GM10266 (cell line): ENCODE data around the gene ADGRG3.
"Not testable (repeated sequence)": the region's sequence is repeated elsewhere in the genome, so short reads cannot be mapped to it uniquely, and the experiment has no call there.

Experiments used
- DNase-seq: peaks from one replicate; pipeline ENCODE4 v3.0.0; 2012; ENCODE audit errors: extremely low spot score
- TF ChIP-seq, protein P1 (sequence below): IDR thresholded peaks from 2 replicates; pipeline ENCODE4 v1.5.1; 2012; ENCODE audit warnings: mild to moderate bottlenecking, low read depth; ENCODE audit not compliant: control insufficient read depth, insufficient read depth; ENCODE audit errors: missing control alignments

ADGRG3 gene

GRCh38 chr16:57711346-57711745 lies 43.2 kb downstream of the ADGRG3 start:
- TF ChIP-seq, protein P1, sequence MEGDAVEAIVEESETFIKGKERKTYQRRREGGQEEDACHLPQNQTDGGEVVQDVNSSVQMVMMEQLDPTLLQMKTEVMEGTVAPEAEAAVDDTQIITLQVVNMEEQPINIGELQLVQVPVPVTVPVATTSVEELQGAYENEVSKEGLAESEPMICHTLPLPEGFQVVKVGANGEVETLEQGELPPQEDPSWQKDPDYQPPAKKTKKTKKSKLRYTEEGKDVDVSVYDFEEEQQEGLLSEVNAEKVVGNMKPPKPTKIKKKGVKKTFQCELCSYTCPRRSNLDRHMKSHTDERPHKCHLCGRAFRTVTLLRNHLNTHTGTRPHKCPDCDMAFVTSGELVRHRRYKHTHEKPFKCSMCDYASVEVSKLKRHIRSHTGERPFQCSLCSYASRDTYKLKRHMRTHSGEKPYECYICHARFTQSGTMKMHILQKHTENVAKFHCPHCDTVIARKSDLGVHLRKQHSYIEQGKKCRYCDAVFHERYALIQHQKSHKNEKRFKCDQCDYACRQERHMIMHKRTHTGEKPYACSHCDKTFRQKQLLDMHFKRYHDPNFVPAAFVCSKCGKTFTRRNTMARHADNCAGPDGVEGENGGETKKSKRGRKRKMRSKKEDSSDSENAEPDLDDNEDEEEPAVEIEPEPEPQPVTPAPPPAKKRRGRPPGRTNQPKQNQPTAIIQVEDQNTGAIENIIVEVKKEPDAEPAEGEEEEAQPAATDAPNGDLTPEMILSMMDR: no peak
- DNase-seq: no peak

DNA sequence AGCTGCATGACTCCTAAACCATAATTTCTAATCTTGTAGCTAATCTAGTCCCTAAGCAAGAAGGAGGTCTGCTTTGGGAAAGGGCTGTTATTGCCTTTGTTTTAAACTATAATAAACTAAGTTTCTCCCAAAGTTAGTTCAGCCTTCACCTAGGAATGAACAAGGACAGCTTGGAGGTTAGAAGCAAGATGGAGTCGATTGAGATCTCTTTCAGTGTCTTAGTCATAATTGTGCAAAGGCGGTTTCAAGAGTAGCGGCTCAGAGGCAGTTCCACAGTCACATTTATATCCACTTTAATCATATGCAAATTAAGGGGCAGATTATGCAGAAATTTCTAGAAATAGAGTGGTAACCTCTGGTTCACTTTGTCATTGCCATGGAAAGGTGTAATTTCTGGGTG lies 43.9 kb downstream of the ADGRG3 start:
- TF ChIP-seq, protein P1: no peak
- no peak for DNase-seq

- DNase-seq: not testable (repeated sequence)
Observed at GRCh38 chr16:57712569-57712968, 44.5 kb downstream of the ADGRG3 start.

DNA sequence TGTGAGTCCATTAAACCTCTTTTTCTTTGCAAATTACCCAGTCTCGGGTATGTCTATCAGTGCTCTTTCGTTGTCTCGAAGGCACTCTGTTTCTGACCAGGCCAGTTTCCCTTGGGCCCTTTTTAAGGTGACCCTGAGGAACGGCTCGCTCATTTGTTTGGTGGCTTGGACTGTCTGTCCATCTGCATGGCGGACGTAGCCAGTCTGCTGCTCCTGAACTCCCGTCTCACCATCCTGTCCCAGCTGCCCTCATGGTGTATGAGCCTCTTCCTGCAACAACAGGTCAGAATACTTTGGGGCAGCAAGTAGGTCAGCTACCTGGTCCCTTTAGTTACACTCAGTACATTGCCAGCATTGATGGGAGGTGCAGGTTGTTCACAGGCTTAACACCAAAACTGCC lies 45.5 kb downstream of the ADGRG3 start:
- TF ChIP-seq, protein P1: no peak
- no peak for DNase-seq

GRCh38 chr16:57714047-57714446 lies 45.9 kb downstream of the ADGRG3 start:
- TF ChIP-seq, protein P1: no peak
- DNase-seq: no peak

GRCh38 chr16:57720142-57720575 lies 52.1 kb downstream of the ADGRG3 start:
- TF ChIP-seq, protein P1: peak; percentile 71
- peak; percentile 62 for DNase-seq

GRCh38 chr16:57721356-57722209 lies 53.5 kb downstream of the ADGRG3 start:
- TF ChIP-seq, protein P1: no peak
- DNase-seq: no peak
